Measurements from ENCODE around the gene HOXA5. TPM values are rescaled to one million over a fixed set of nuclear protein-coding genes. Genes with fewer than 3 reads are reported as not detected.

The HOXA5 gene
- total RNA-seq, 1 experiment from 2014 or later: 7.4 TPM

GRCh38 chr7:27103489-27104226 is 39.8 kb downstream of the HOXA5 start:
- intact Hi-C loops (cut with micrococcal nuclease): no loop called here
- TF ChIP-seq, protein P1, sequence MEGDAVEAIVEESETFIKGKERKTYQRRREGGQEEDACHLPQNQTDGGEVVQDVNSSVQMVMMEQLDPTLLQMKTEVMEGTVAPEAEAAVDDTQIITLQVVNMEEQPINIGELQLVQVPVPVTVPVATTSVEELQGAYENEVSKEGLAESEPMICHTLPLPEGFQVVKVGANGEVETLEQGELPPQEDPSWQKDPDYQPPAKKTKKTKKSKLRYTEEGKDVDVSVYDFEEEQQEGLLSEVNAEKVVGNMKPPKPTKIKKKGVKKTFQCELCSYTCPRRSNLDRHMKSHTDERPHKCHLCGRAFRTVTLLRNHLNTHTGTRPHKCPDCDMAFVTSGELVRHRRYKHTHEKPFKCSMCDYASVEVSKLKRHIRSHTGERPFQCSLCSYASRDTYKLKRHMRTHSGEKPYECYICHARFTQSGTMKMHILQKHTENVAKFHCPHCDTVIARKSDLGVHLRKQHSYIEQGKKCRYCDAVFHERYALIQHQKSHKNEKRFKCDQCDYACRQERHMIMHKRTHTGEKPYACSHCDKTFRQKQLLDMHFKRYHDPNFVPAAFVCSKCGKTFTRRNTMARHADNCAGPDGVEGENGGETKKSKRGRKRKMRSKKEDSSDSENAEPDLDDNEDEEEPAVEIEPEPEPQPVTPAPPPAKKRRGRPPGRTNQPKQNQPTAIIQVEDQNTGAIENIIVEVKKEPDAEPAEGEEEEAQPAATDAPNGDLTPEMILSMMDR (IDR thresholded peaks at IDR 0.05; ENCODE audit: unreplicated experiment): no peak
- Mint-ChIP-seq H3K4me1 (ENCODE audit: insufficient read depth, unreplicated experiment) (peaks cover 57% of the 10 kb centered on the region), H3K36me3 (ENCODE audit: insufficient read depth, unreplicated experiment) (peaks cover 67% of the 10 kb centered on the region), H3K9me3 (ENCODE audit: unreplicated experiment) (no peaks in the 10 kb centered on the region), H3K27ac (ENCODE audit: low read depth, unreplicated experiment) (peak overlapping the region; percentile 99), H3K4me3 (ENCODE audit: unreplicated experiment) (peak overlapping the region; percentile 83), H3K27me3 (ENCODE audit: insufficient read depth, unreplicated experiment) (no peaks in the 10 kb centered on the region)
- BruUV-seq (replicated peaks): no TSS peak
- peak; percentile 53 for DNase-seq (ENCODE audit: unreplicated experiment)
- ChIA-PET CTCF (interaction anchor here (3.1 kb wide), 1 partner anchor 249 kb away, joined by 16 read pairs; no protein-coding TSS in a partner anchor), POLR2A (interaction anchor here (0.6 to 2.0 kb wide), 7 partner anchors 9 to 574 kb away, joined by 3 to 8 read pairs (median 4); no protein-coding TSS in a partner anchor)

DNA sequence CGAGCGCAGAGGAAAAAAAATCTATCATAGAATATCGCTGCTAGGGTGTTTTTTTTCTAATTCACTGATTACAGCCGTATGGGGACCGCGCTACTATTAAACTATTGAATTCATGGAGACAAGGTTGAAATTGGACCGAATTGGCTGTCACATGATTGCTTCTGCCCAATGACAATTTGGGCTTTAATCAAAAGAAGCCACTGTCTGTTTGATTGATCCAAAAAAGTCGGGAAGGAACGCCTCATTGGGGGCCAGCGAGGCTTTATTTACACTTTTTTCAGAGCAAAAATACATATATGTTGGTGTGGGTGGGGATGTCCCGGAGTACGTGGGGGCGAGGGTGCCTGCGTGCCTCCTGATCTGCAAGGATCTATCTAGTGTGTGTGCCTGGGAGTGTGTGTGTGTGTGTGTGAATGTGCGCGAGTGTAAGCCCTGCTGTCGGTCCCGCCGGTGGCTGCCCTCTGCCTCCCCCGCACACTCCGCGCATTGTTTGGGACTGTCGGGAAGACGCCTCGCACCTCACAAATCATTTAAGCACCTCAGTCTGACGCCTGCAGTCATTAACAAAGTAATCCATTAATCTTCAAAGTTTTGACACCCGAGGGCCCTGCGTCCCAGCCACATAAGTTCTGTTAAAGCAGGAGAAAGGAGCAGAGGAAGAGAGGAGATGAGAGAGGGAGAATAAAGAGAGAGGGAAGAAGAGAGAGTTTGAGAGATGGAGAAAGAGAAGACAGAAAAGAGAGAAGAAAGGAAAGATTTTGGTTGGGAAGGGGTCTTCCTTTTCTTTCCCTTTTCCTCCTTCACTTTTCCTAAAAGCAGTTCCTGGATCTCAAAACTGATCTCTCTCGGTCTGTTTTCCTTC is 40.7 kb downstream of the HOXA5 start, which contains the start of gene HOXA2:
Gene HOXA2 (minus strand): TSS at position 103 of the 862 bp plus-strand sequence. CDS start 183 bp downstream, outside the sequence.
- TF ChIP-seq, protein P1 (IDR thresholded peaks at IDR 0.05; ENCODE audit: unreplicated experiment): no peak
- POLR2A ChIA-PET: interaction anchor here (0.7 to 12.8 kb wide), 7 partner anchors 10 to 575 kb away, joined by 3 to 663 read pairs (median 4); no protein-coding TSS in a partner anchor
- intact Hi-C loops (cut with micrococcal nuclease): no loop called here
- Mint-ChIP-seq H3K27me3 (ENCODE audit: insufficient read depth, unreplicated experiment) (no peaks in the 10 kb centered on the region), H3K9me3 (ENCODE audit: unreplicated experiment) (no peaks in the 10 kb centered on the region), H3K27ac (ENCODE audit: low read depth, unreplicated experiment) (peak within 1 kb of the TSS; percentile 99), H3K36me3 (ENCODE audit: insufficient read depth, unreplicated experiment) (peaks cover 61% of the 10 kb centered on the region), H3K4me3 (ENCODE audit: unreplicated experiment) (peak within 1 kb of the TSS; percentile 83), H3K4me1 (ENCODE audit: insufficient read depth, unreplicated experiment) (peaks cover 64% of the 10 kb centered on the region)
- DNase-seq (ENCODE audit: unreplicated experiment): peak; percentile 61
- CTCF ChIA-PET: no interaction called here
- BruUV-seq (replicated peaks): no TSS peak

GRCh38 chr7:27101957-27102580 is 41.4 kb downstream of the HOXA5 start:
- Mint-ChIP-seq H3K4me3 (ENCODE audit: unreplicated experiment) (peak overlapping the region; percentile 83), H3K9me3 (ENCODE audit: unreplicated experiment) (no peaks in the 10 kb centered on the region), H3K4me1 (ENCODE audit: insufficient read depth, unreplicated experiment) (peaks cover 60% of the 10 kb centered on the region), H3K27ac (ENCODE audit: low read depth, unreplicated experiment) (peak overlapping the region; percentile 99), H3K27me3 (ENCODE audit: insufficient read depth, unreplicated experiment) (no peaks in the 10 kb centered on the region), H3K36me3 (ENCODE audit: insufficient read depth, unreplicated experiment) (peaks cover 55% of the 10 kb centered on the region)
- intact Hi-C loops (cut with micrococcal nuclease): no loop called here
- DNase-seq (ENCODE audit: unreplicated experiment): peak; percentile 27
- TF ChIP-seq, protein P1 (IDR thresholded peaks at IDR 0.05; ENCODE audit: unreplicated experiment): no peak
- ChIA-PET CTCF (interaction anchor here (6.6 kb wide), 1 partner anchor 246 kb away, joined by 198 read pairs; no protein-coding TSS in a partner anchor), POLR2A (interaction anchor here (1.0 to 12.8 kb wide), 7 partner anchors 6 to 245 kb away, joined by 4 to 663 read pairs (median 196); partner anchors contain the start of genes HOXA5 and SKAP2)
- no TSS peak for BruUV-seq (replicated peaks)

Data from MCF 10A (cell line).